Measurements from ENCODE around the gene TEX38. TPM values are rescaled to one million over a fixed set of nuclear protein-coding genes. Genes with fewer than 3 reads are reported as not detected.
A peak's percentile ranks its signal among the peaks of the same experiment; 100 is the strongest.
"Not testable (repeated sequence)": the region's sequence is repeated elsewhere in the genome, so short reads cannot be mapped to it uniquely, and the experiment has no call there.

Gene TEX38
- total RNA-seq, 1 donor from 2014 or later: 0.22 TPM

- intact Hi-C loops (cut with micrococcal nuclease): no loop called here
- Histone ChIP-seq H3K27me3 (ENCODE audit: low read depth) (no peaks in the 10 kb centered on the region), H3K4me3 (no peak overlapping the region), H3K4me1 (peaks cover 9% of the 10 kb centered on the region), H3K36me3 (peaks cover 81% of the 10 kb centered on the region), H3K9me3 (replicated peaks) (peaks cover 18% of the 10 kb centered on the region), H3K27ac (replicated peaks) (no peak overlapping the region)
- TF ChIP-seq CTCF (IDR thresholded peaks at IDR 0.05; ENCODE audit: borderline replicate concordance): no peak
- no peak for DNase-seq
These were observed 21.2 kb upstream of the TEX38 start for GRCh38 chr1:46650491-46650890.

- Histone ChIP-seq H3K4me1 (peaks cover 14% of the 10 kb centered on the region), H3K9me3 (replicated peaks) (peaks cover 18% of the 10 kb centered on the region), H3K36me3 (peaks cover 87% of the 10 kb centered on the region)
- intact Hi-C loops (cut with micrococcal nuclease); DNase-seq; H3K27me3 ChIP-seq (ENCODE audit: low read depth); H3K27ac ChIP-seq (replicated peaks); H3K4me3 ChIP-seq: not testable (repeated sequence)
These were observed 20.5 kb upstream of the TEX38 start for GRCh38 chr1:46651152-46651551.

- Histone ChIP-seq H3K9me3 (replicated peaks) (peaks cover 18% of the 10 kb centered on the region), H3K27me3 (ENCODE audit: low read depth) (no peaks in the 10 kb centered on the region), H3K27ac (replicated peaks) (no peak overlapping the region), H3K4me1 (peaks cover 27% of the 10 kb centered on the region), H3K36me3 (peaks cover 90% of the 10 kb centered on the region), H3K4me3 (no peak overlapping the region)
- DNase-seq: no peak
- no peak for TF ChIP-seq CTCF (IDR thresholded peaks at IDR 0.05; ENCODE audit: borderline replicate concordance)
- intact Hi-C loops (cut with micrococcal nuclease): no loop called here
These were observed 19.1 kb upstream of the TEX38 start for GRCh38 chr1:46652321-46653100.

GRCh38 chr1:46653405-46653958, 18.2 kb upstream of the TEX38 start:
- Histone ChIP-seq H3K4me1 (peaks cover 35% of the 10 kb centered on the region), H3K27ac (replicated peaks) (peak overlapping the region; percentile 31), H3K36me3 (peaks cover 90% of the 10 kb centered on the region), H3K4me3 (no peak overlapping the region), H3K9me3 (replicated peaks) (peaks cover 14% of the 10 kb centered on the region), H3K27me3 (ENCODE audit: low read depth) (no peaks in the 10 kb centered on the region)
- no peak for TF ChIP-seq CTCF (IDR thresholded peaks at IDR 0.05; ENCODE audit: borderline replicate concordance)
- intact Hi-C loops (cut with micrococcal nuclease): no loop called here
- DNase-seq: no peak

GRCh38 chr1:46654012-46654411, 17.6 kb upstream of the TEX38 start:
- Histone ChIP-seq H3K4me1 (peaks cover 36% of the 10 kb centered on the region), H3K36me3 (peaks cover 90% of the 10 kb centered on the region), H3K27me3 (ENCODE audit: low read depth) (no peaks in the 10 kb centered on the region), H3K9me3 (replicated peaks) (peaks cover 14% of the 10 kb centered on the region), H3K27ac (replicated peaks) (peak overlapping the region; percentile 31), H3K4me3 (no peak overlapping the region)
- no peak for DNase-seq
- intact Hi-C loops (cut with micrococcal nuclease): no loop called here
- no peak for TF ChIP-seq CTCF (IDR thresholded peaks at IDR 0.05; ENCODE audit: borderline replicate concordance)

- DNase-seq; H3K27me3 ChIP-seq (ENCODE audit: low read depth); H3K4me3 ChIP-seq; intact Hi-C loops (cut with micrococcal nuclease); H3K27ac ChIP-seq (replicated peaks): not testable (repeated sequence)
- Histone ChIP-seq H3K4me1 (peaks cover 36% of the 10 kb centered on the region), H3K36me3 (peaks cover 90% of the 10 kb centered on the region), H3K9me3 (replicated peaks) (peaks cover 11% of the 10 kb centered on the region)
These were observed 17.0 kb upstream of the TEX38 start for GRCh38 chr1:46654698-46655097.

Data from left ventricle myocardium inferior (tissue), 1 donor.